MM.1S (cell line): Measurements from ENCODE around the gene CCNB1.

Experiments
- DNase-seq: peaks from one replicate; pipeline ENCODE4 v3.0.0-alpha.2; 2015
- H2AFZ ChIP-seq: fragments of 300-600 bp; sonication (generic); 2 replicates; pipeline ENCODE4 v1.6.0; 2016; ENCODE audit warnings: antibody characterized with exemption, low read length
- H3F3A ChIP-seq: fragments of 300-600 bp; sonication (generic); 2 replicates; pipeline ENCODE4 v1.6.1; 2016; ENCODE audit warnings: mild to moderate bottlenecking, antibody characterized with exemption, low read length, moderate library complexity, mixed read lengths; ENCODE audit not compliant: insufficient read depth
- H3K27ac ChIP-seq: fragments of 300-600 bp; sonication (generic); 2 replicates; pipeline ENCODE4 v1.5.1; 2016; ENCODE audit warnings: mild to moderate bottlenecking, low read length
- H3K27me3 ChIP-seq: fragments of 300-600 bp; sonication (generic); replicated peaks from 2 replicates; pipeline ENCODE4 v1.6.0; 2016; ENCODE audit warnings: low read length; ENCODE audit not compliant: insufficient read depth
- H3K36me3 ChIP-seq: fragments of 300-600 bp; sonication (generic); replicated peaks from 2 replicates; pipeline ENCODE4 v1.6.1; 2016; ENCODE audit warnings: mild to moderate bottlenecking, low read length, mixed read lengths; ENCODE audit not compliant: insufficient read depth
- H3K4me1 ChIP-seq: fragments of 300-600 bp; sonication (generic); 2 replicates; pipeline ENCODE4 v1.6.1; 2016; ENCODE audit warnings: low read length, mixed read lengths
- H3K4me2 ChIP-seq: fragments of 300-600 bp; sonication (generic); 2 replicates; pipeline ENCODE4 v1.6.0; 2016; ENCODE audit warnings: low read depth, low read length
- H3K4me3 ChIP-seq: fragments of 300-600 bp; sonication (generic); 2 replicates; pipeline ENCODE4 v1.5.1; 2016; ENCODE audit warnings: low read length, mixed read lengths
- H3K79me2 ChIP-seq: fragments of 300-600 bp; sonication (generic); 2 replicates; pipeline ENCODE4 v1.6.1; 2016; ENCODE audit warnings: mixed run types, low read length, mixed read lengths
- H3K9ac ChIP-seq: fragments of 300-600 bp; sonication (generic); 2 replicates; pipeline ENCODE4 v1.6.1; 2016; ENCODE audit warnings: low read length, mixed read lengths
- H3K9me2 ChIP-seq: fragments of 300-600 bp; sonication (generic); replicated peaks from 2 replicates; pipeline ENCODE4 v1.6.1; 2016; ENCODE audit warnings: mild to moderate bottlenecking, low read length, mixed read lengths; ENCODE audit not compliant: insufficient read depth
- H3K9me3 ChIP-seq: fragments of 300-600 bp; sonication (generic); replicated peaks from 2 replicates; pipeline ENCODE4 v1.6.1; 2016; ENCODE audit warnings: mild to moderate bottlenecking, low read length, mixed read lengths; ENCODE audit not compliant: insufficient read depth
- H4K20me1 ChIP-seq: fragments of 300-600 bp; sonication (generic); 2 replicates; pipeline ENCODE4 v1.6.1; 2016; ENCODE audit warnings: mild to moderate bottlenecking, low read length, moderate library complexity, mixed read lengths; ENCODE audit not compliant: insufficient read depth
- CTCF ChIP-seq: fragments of 300-600 bp; sonication (generic); IDR thresholded peaks from 2 replicates; pipeline ENCODE4 v1.5.1; 2016; ENCODE audit warnings: antibody characterized with exemption, low read length, mixed read lengths
- EZH2 ChIP-seq: fragments of 300-600 bp; sonication (generic); optimal IDR thresholded peaks from 2 replicates; pipeline ENCODE3; 2017; ENCODE audit warnings: low read depth, mild to moderate bottlenecking, antibody characterized with exemption, low read length, mixed read lengths
- EZH2phosphoT487 ChIP-seq: fragments of 300-600 bp; sonication (generic); IDR thresholded peaks from 2 replicates; pipeline ENCODE4 v1.6.1; 2018; ENCODE audit warnings: antibody characterized with exemption, low read length

CCNB1 gene

DNA sequence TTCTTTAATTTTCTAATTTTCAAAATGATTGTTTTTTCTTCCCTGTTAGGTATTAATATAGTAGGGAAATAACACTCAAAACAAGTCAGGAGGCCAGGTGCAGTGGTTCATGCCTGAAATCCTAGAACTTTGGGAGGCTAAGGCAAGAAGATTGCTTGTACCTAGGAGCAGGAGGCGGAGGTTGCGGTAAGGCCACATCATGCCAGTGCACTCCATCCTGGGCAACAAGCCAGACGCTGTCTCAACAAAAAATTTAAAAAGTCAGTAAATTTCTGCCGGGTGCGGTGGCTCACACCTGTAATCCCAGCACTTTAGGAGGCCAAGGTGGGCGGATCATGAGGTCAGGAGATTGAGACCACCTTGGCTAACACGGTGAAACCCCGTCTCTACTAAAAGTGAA is 57.6 kb downstream of the CCNB1 start:
- no peaks in the 10 kb centered on the region for H3K27me3 ChIP-seq
- TF ChIP-seq EZH2phosphoT487 (no peak), EZH2 (no peak), CTCF (no peak)
- no peak for DNase-seq
- H3K9me3 ChIP-seq, result no peaks in the 10 kb centered on the region
- H3K36me3 ChIP-seq, result 0 out of 2 replicates have a peak, but pooled peaks cover 3% of the 10 kb centered on the region
- H3K79me2 ChIP-seq, result peaks cover 21% of the 10 kb centered on the region
- H3F3A ChIP-seq, result no peaks in the 10 kb centered on the region
- H3K4me3 ChIP-seq, result no peak overlapping the region
- no peak overlapping the region for H3K9ac ChIP-seq
- no peak overlapping the region for H3K4me2 ChIP-seq
- H2AFZ ChIP-seq, result no peak overlapping the region
- no peaks in the 10 kb centered on the region for H3K9me2 ChIP-seq
- no peaks in the 10 kb centered on the region for H3K4me1 ChIP-seq
- no peak overlapping the region for H3K27ac ChIP-seq
- no peaks in the 10 kb centered on the region for H4K20me1 ChIP-seq

GRCh38 chr5:69225860-69226259 is 58.9 kb downstream of the CCNB1 start:
- H3K4me3 ChIP-seq, result no peak overlapping the region
- H3K27me3 ChIP-seq, result no peaks in the 10 kb centered on the region
- H3K79me2 ChIP-seq, result peaks cover 12% of the 10 kb centered on the region; the same call in 1 of the 2 replicates
- H3K9ac ChIP-seq, result no peak overlapping the region
- H3K27ac ChIP-seq, result no peak overlapping the region
- no peaks in the 10 kb centered on the region for H4K20me1 ChIP-seq
- TF ChIP-seq CTCF, result no peak
- no peaks in the 10 kb centered on the region for H3K9me3 ChIP-seq
- H3F3A ChIP-seq, result no peaks in the 10 kb centered on the region
- no peak overlapping the region for H2AFZ ChIP-seq
- H3K36me3 ChIP-seq, result 0 out of 2 replicates have a peak, but pooled peaks cover 3% of the 10 kb centered on the region
- H3K9me2 ChIP-seq, result no peaks in the 10 kb centered on the region
- no peak overlapping the region for H3K4me2 ChIP-seq
- no peaks in the 10 kb centered on the region for H3K4me1 ChIP-seq
- no peak for DNase-seq
